OCI-LY7 (cell line): ENCODE data around the gene LYRM2. TPM values are rescaled to one million over a fixed set of nuclear protein-coding genes. Genes with fewer than 3 reads are reported as not detected.

Source experiments
- BruUV-seq: library from RNA; stranded (reverse); fragments of 400-500 nt; replicated peaks from 2 replicates; lab custom pipeline; 2021; lab: Mats Ljungman, UMichigan
- CTCF ChIA-PET: fragments of 300-600 bp; sonication (Branson Sonifier 250); formaldehyde crosslinking; loops from one replicate; lab custom pipeline; 2022; ENCODE audit warnings: antibody characterized with exemption; ENCODE audit not compliant: unreplicated experiment; lab: Charles Lee
- POLR2A ChIA-PET: fragments of 300-600 bp; sonication (Branson Sonifier 250); formaldehyde crosslinking; loops from one replicate; lab custom pipeline; 2022; ENCODE audit warnings: antibody characterized with exemption; lab: Charles Lee
- DNase-seq: peaks from one replicate; pipeline ENCODE4 v3.0.0-alpha.2; 2015; ENCODE audit warnings: low spot score
- H2AFZ ChIP-seq: fragments of 200-600 bp; sonication (generic), shearing (Covaris generic); 2 replicates; pipeline ENCODE4 v1.6.1; 2014; ENCODE audit warnings: mild to moderate bottlenecking, antibody characterized with exemption, low read length, moderate library complexity
- H3K27ac ChIP-seq: fragments of 200-600 bp; sonication (generic); 2 replicates; pipeline ENCODE4 v1.5.1; 2014; ENCODE audit warnings: mixed run types, low read depth, mild to moderate bottlenecking, moderate library complexity, low read length, inconsistent platforms; ENCODE audit not compliant: poor library complexity, severe bottlenecking
- H3K36me3 ChIP-seq: fragments of 200-600 bp; sonication (generic); 2 replicates; pipeline ENCODE4 v1.6.1; 2014; ENCODE audit warnings: mild to moderate bottlenecking, antibody characterized with exemption, low read length, moderate library complexity, mixed read lengths; ENCODE audit not compliant: insufficient read depth
- H3K4me1 ChIP-seq: fragments of 200-600 bp; sonication (generic); 2 replicates; pipeline ENCODE4 v1.5.1; 2014; ENCODE audit warnings: mild to moderate bottlenecking, low read length; ENCODE audit not compliant: insufficient read depth, poor library complexity, severe bottlenecking
- H3K4me2 ChIP-seq: fragments of 200-600 bp; sonication (generic); 2 replicates; pipeline ENCODE4 v1.6.1; 2014; ENCODE audit warnings: mild to moderate bottlenecking, low read length
- H3K4me3 ChIP-seq: fragments of 200-600 bp; sonication (generic); 2 replicates; pipeline ENCODE4 v1.5.1; 2014; ENCODE audit warnings: mild to moderate bottlenecking, low read depth, low read length; ENCODE audit not compliant: poor library complexity, severe bottlenecking
- H3K79me2 ChIP-seq: fragments of 200-600 bp; sonication (generic); 2 replicates; pipeline ENCODE4 v1.6.1; 2016; ENCODE audit warnings: low read depth, mild to moderate bottlenecking, low read length, moderate library complexity, mixed read lengths; ENCODE audit not compliant: insufficient read depth
- H3K9me2 ChIP-seq: fragments of 200-600 bp; sonication (generic); 2 replicates; pipeline ENCODE4 v1.6.1; 2016; ENCODE audit warnings: mild to moderate bottlenecking, low read length, mixed read lengths; ENCODE audit not compliant: insufficient read depth
- H3K9me3 ChIP-seq: fragments of 200-600 bp; sonication (generic); 2 replicates; pipeline ENCODE4 v1.6.1; 2014; ENCODE audit warnings: mild to moderate bottlenecking, mixed run types, low read length, mixed read lengths
- H4K20me1 ChIP-seq: fragments of 200-600 bp; sonication (generic); 2 replicates; pipeline ENCODE4 v1.6.1; 2014; ENCODE audit warnings: mild to moderate bottlenecking, antibody characterized with exemption, low read length, moderate library complexity, mixed read lengths; ENCODE audit not compliant: insufficient read depth
- EZH2phosphoT487 ChIP-seq: fragments of 200-600 bp; sonication (generic); IDR thresholded peaks from 2 replicates; pipeline ENCODE4 v1.6.1; 2018; ENCODE audit warnings: low read depth, borderline replicate concordance, mild to moderate bottlenecking, mixed run types, antibody characterized with exemption, low read length, moderate library complexity, mixed read lengths
- intact Hi-C: fragments of 100-400 bp; cut with micrococcal nuclease; formaldehyde crosslinking; loops from one replicate; pipeline ENCODE4 v1.10.0; 2022; ENCODE audit not compliant: unreplicated experiment
- total RNA-seq, 2 experiments: library from RNA; depleted of rRNA in 1 of 2; stranded (reverse); fragments of >200 nt in 1 of 2; shearing (Covaris generic) in 1 of 2; gene quantifications; 2 replicates each; pipeline ENCODE4 v1.2.3, GENCODE V29; 2014 to 2022
- TF ChIP-seq, protein P1 (sequence below): fragments of 200-600 bp; sonication (generic); conservative IDR thresholded peaks from 2 replicates; pipeline ENCODE4 v1.5.1; 2014; ENCODE audit warnings: mild to moderate bottlenecking, antibody characterized with exemption, low read length, moderate library complexity, mixed read lengths

LYRM2 gene
- total RNA-seq, 2 experiments from 2014 or later = 17.7 to 40.6 TPM

DNA sequence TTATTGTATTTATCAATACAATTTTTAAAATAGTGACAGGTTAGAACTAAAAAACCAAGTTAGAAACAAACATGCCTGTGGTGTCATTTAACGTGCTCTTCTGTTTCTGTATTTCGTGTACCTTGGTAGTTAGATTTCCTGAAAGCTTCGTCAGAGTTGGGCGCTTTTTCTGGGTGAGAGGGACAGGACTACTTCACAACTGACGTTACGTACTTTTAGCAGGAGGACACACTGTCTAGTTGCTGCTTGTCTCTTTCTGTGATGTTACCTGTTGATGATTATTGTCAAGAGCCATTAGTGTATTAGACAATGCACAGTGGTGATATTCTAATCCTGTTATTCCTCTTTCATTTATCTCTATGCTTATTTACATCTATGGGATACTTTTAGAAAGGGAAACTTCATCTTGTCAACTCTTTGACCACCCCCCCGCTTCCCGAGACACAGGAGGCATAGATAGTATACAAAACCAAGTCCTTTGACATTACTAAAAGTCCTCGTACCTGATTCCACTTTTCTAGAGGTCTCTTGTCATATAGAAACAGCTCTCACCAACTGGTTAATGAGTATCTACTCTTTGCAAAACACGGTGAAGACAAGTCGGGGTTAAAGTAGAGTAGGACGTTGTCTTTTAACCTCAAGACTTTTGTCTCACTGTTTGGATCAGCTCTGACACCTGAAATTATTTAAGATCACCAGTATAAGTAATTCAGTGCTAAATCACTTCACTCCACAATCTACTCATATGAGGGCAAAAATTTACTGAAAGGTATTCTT is 96.3 kb downstream of the LYRM2 start:
- H3K27ac ChIP-seq = no peak overlapping the region
- H4K20me1 ChIP-seq = no peaks in the 10 kb centered on the region
- no peak overlapping the region for H2AFZ ChIP-seq
- no peak overlapping the region for H3K4me3 ChIP-seq
- no peaks in the 10 kb centered on the region for H3K9me3 ChIP-seq
- H3K79me2 ChIP-seq = no peaks in the 10 kb centered on the region
- no peak for DNase-seq
- intact Hi-C loops = no loop called here
- no peaks in the 10 kb centered on the region for H3K9me2 ChIP-seq
- H3K36me3 ChIP-seq = no peaks in the 10 kb centered on the region
- POLR2A ChIA-PET = no interaction called here
- no peak for TF ChIP-seq EZH2phosphoT487
- TF ChIP-seq, protein P1, sequence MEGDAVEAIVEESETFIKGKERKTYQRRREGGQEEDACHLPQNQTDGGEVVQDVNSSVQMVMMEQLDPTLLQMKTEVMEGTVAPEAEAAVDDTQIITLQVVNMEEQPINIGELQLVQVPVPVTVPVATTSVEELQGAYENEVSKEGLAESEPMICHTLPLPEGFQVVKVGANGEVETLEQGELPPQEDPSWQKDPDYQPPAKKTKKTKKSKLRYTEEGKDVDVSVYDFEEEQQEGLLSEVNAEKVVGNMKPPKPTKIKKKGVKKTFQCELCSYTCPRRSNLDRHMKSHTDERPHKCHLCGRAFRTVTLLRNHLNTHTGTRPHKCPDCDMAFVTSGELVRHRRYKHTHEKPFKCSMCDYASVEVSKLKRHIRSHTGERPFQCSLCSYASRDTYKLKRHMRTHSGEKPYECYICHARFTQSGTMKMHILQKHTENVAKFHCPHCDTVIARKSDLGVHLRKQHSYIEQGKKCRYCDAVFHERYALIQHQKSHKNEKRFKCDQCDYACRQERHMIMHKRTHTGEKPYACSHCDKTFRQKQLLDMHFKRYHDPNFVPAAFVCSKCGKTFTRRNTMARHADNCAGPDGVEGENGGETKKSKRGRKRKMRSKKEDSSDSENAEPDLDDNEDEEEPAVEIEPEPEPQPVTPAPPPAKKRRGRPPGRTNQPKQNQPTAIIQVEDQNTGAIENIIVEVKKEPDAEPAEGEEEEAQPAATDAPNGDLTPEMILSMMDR = no peak
- peaks cover 6% of the 10 kb centered on the region for H3K4me1 ChIP-seq
- CTCF ChIA-PET = no interaction called here
- H3K4me2 ChIP-seq = no peak overlapping the region
- no TSS peak for BruUV-seq

DNA sequence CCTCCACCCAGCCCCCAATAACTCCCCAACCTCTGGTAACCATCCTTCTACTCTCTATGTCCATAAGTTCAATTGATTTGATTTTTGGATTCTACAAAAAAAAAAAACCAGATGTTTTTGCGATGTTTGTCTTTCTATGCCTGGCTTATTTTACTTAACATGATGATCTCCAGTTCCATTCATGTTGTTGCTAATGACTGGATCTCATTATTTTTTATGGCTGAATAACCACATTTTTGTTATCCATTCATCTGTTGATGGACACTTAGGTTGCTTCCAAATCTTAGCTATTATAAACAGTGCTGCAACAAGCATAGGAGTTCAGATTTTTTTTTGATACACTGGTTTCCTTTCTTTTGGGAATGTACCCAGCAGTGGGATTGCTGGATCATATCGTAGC is 98.8 kb downstream of the LYRM2 start:
- TF ChIP-seq, protein P1 = no peak
- TF ChIP-seq EZH2phosphoT487 = no peak
- POLR2A ChIA-PET = no interaction called here
- H3K79me2 ChIP-seq = no peaks in the 10 kb centered on the region
- BruUV-seq = no TSS peak
- no peaks in the 10 kb centered on the region for H4K20me1 ChIP-seq
- no peak overlapping the region for H3K27ac ChIP-seq
- H3K36me3 ChIP-seq = no peaks in the 10 kb centered on the region
- no peaks in the 10 kb centered on the region for H3K9me2 ChIP-seq
- H3K4me1 ChIP-seq = peaks cover 6% of the 10 kb centered on the region
- H2AFZ ChIP-seq = no peak overlapping the region
- CTCF ChIA-PET = no interaction called here
- no peak overlapping the region for H3K4me3 ChIP-seq
- no peaks in the 10 kb centered on the region for H3K9me3 ChIP-seq
- intact Hi-C loops = no loop called here
- no peak for DNase-seq
- H3K4me2 ChIP-seq = no peak overlapping the region

DNA sequence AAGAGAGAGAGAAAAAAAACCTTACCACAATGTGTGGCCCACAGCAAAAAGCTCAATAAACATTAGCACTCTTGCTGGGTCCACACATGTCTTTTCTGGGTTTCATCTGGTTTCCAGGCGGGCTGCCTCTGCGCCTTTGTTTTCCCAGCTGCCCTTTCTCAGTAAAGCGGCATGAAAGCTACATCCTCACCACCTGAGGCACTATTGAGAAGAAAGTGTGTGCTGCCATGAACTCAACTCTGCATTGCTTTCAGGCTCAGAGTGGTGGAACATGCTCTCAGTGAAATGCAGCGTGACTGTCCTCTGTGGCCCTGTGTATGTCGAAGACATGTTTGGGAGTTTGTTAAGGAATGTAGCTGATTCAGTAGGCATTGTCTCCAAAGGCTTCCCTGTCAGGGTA is 102.3 kb downstream of the LYRM2 start:
- intact Hi-C loops = no loop called here
- no TSS peak for BruUV-seq
- Histone ChIP-seq H3K9me3 (no peaks in the 10 kb centered on the region), H3K36me3 (no peaks in the 10 kb centered on the region), H2AFZ (no peak overlapping the region), H3K9me2 (no peaks in the 10 kb centered on the region), H3K27ac (no peak overlapping the region), H3K4me3 (no peak overlapping the region), H3K79me2 (no peaks in the 10 kb centered on the region), H3K4me1 (no peaks in the 10 kb centered on the region), H3K4me2 (no peak overlapping the region), H4K20me1 (no peaks in the 10 kb centered on the region)
- CTCF ChIA-PET = no interaction called here
- DNase-seq = no peak
- POLR2A ChIA-PET = no interaction called here
- no peak for TF ChIP-seq EZH2phosphoT487
- TF ChIP-seq, protein P1 = no peak
